HEK293 (cell line): ENCODE measurements around the gene PNLDC1.

Source experiments
- PRDM2 ChIP-seq: fragments of 450-650 bp; formaldehyde crosslinking; IDR thresholded peaks from 2 replicates; pipeline ENCODE4 v1.5.1; 2016; ENCODE audit warnings: missing biosample characterization, missing genetic modification characterization, borderline replicate concordance
- ZNF114 ChIP-seq: fragments of 450-650 bp; formaldehyde crosslinking; IDR thresholded peaks from 2 replicates; pipeline ENCODE4 v1.5.0; 2017; ENCODE audit warnings: missing biosample characterization, missing genetic modification characterization
- ZNF280D ChIP-seq: fragments of 450-650 bp; formaldehyde crosslinking; IDR thresholded peaks from 2 replicates; pipeline ENCODE4 v1.5.1; 2016; ENCODE audit warnings: missing biosample characterization, missing genetic modification characterization
- TF ChIP-seq, protein P1 (sequence below): fragments of 450-650 bp; formaldehyde crosslinking; IDR thresholded peaks from 2 replicates; pipeline ENCODE4 v1.5.1; 2016; ENCODE audit warnings: missing biosample characterization, missing genetic modification characterization
- TF ChIP-seq, protein P2 (sequence below): fragments of 450-650 bp; formaldehyde crosslinking; IDR thresholded peaks from 2 replicates; pipeline ENCODE4 v1.5.1; 2016; ENCODE audit warnings: missing biosample characterization, missing genetic modification characterization

DNA sequence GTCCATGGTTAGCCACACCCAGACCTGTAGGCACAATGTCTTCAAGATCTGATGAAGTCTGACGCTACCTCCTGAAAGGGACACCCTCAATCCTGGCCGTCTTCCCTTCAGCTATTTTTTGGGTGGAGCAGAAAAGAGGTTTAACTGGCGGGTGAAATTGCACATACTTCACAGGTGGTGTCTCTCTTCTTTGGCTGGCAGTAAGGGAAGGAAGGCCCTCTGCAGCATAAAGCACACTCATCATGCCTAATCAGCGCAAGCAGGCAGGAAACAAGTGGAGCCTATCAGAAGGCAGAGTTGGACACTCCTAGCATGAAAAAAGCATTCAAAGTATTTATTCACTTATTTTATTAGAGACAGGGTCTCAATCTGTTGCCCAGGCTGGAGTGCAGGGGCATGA lies 32.9 kb downstream of the PNLDC1 start:
- TF ChIP-seq, protein P1, sequence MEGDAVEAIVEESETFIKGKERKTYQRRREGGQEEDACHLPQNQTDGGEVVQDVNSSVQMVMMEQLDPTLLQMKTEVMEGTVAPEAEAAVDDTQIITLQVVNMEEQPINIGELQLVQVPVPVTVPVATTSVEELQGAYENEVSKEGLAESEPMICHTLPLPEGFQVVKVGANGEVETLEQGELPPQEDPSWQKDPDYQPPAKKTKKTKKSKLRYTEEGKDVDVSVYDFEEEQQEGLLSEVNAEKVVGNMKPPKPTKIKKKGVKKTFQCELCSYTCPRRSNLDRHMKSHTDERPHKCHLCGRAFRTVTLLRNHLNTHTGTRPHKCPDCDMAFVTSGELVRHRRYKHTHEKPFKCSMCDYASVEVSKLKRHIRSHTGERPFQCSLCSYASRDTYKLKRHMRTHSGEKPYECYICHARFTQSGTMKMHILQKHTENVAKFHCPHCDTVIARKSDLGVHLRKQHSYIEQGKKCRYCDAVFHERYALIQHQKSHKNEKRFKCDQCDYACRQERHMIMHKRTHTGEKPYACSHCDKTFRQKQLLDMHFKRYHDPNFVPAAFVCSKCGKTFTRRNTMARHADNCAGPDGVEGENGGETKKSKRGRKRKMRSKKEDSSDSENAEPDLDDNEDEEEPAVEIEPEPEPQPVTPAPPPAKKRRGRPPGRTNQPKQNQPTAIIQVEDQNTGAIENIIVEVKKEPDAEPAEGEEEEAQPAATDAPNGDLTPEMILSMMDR = no peak
- TF ChIP-seq PRDM2 (no peak), ZNF114 (tag by site-specific recombination) (no peak), ZNF280D (tag by site-specific recombination) (no peak)
- TF ChIP-seq, protein P2, sequence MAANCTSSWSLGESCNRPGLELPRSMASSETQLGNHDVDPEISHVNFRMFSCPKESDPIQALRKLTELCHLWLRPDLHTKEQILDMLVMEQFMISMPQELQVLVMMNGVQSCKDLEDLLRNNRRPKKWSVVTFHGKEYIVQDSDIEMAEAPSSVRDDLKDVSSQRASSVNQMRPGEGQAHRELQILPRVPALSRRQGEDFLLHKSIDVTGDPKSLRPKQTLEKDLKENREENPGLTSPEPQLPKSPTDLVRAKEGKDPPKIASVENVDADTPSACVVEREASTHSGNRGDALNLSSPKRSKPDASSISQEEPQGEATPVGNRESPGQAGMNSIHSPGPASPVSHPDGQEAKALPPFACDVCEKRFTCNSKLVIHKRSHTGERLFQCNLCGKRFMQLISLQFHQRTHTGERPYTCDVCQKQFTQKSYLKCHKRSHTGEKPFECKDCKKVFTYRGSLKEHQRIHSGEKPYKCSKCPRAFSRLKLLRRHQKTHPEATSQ (tag by site-specific recombination) = no peak
